ENCODE results near the gene OR51F2. TPM values are rescaled to one million over a fixed set of nuclear protein-coding genes. Genes with fewer than 3 reads are reported as not detected.

OR51F2 gene
- total RNA-seq, 2 experiments from 2014 or later = not detected

Other genes starting within 250 kb of the OR51F2 start
- not detected for gene OR52I2, start 239.6 kb upstream of the OR51F2 start, total RNA-seq
- gene OR52I1, start 227.3 kb upstream of the OR51F2 start, total RNA-seq = not detected
- 10 to 100 TPM in 1 of 2 experiments, 1 to 10 TPM in 1; 9.8 to 10.2 TPM for gene TRIM68, start 213.1 kb upstream of the OR51F2 start, total RNA-seq
- gene OR51D1, start 183.8 kb upstream of the OR51F2 start, total RNA-seq = not detected
- not detected for gene OR51E1, start 177.3 kb upstream of the OR51F2 start, total RNA-seq
- gene OR51E2, start 123.5 kb upstream of the OR51F2 start, total RNA-seq = not detected
- gene MMP26, start 116.5 kb upstream of the OR51F2 start, total RNA-seq = not detected
- gene OR51F1, start 51.4 kb upstream of the OR51F2 start, total RNA-seq = not detected
- not detected for gene OR52R1, start 16.9 kb upstream of the OR51F2 start, total RNA-seq
- not detected for gene OR51S1, start 27.9 kb downstream of the OR51F2 start, total RNA-seq
- not detected for gene OR51T1, start 60.6 kb downstream of the OR51F2 start, total RNA-seq
- not detected for gene OR51A7, start 82.5 kb downstream of the OR51F2 start, total RNA-seq
- gene OR51G2, start 98.0 kb downstream of the OR51F2 start, total RNA-seq = not detected
- not detected for gene OR51G1, start 103.0 kb downstream of the OR51F2 start, total RNA-seq
- not detected for gene OR51A4, start 126.3 kb downstream of the OR51F2 start, total RNA-seq
- not detected for gene OR51A2, start 134.4 kb downstream of the OR51F2 start, total RNA-seq
- gene OR51L1, start 173.5 kb downstream of the OR51F2 start, total RNA-seq = not detected
- gene OR52J3, start 225.2 kb downstream of the OR51F2 start, total RNA-seq = not detected
- gene OR52E2, start 238.3 kb downstream of the OR51F2 start, total RNA-seq = not detected
- not detected for gene OR52E1, start 248.3 kb downstream of the OR51F2 start, total RNA-seq

Measured in activated CD8-positive, alpha-beta memory T cell treated with anti-CD3 and anti-CD28 coated beads for 36 hours (primary cell).